ENCODE measurements around the gene TCF7L2. TPM values are rescaled to one million over a fixed set of nuclear protein-coding genes. Genes with fewer than 3 reads are reported as not detected.

TCF7L2 gene
- total RNA-seq, 1 experiment from 2014 or later: 14.8 TPM

GRCh38 chr10:112979927-112980326 is 29.9 kb downstream of the TCF7L2 start:
- no peaks in the 10 kb centered on the region; the same call in 1 of the 2 replicates for H3K79me2 ChIP-seq (ENCODE audit: low read depth)
- POLR2A ChIA-PET (ENCODE audit: unreplicated experiment): no interaction called here
- CTCF ChIA-PET: no interaction called here
- H4K20me1 ChIP-seq (ENCODE audit: insufficient read depth): no peaks in the 10 kb centered on the region
- no peaks in the 10 kb centered on the region for H3K27me3 ChIP-seq (ENCODE audit: insufficient read depth, low read depth)
- no peak for TF ChIP-seq EZH2 (IDR thresholded peaks at IDR 0.05; ENCODE audit: low read depth)
- TF ChIP-seq CTCF (conservative IDR thresholded peaks at IDR 0.05): no peak
- H3K4me2 ChIP-seq: no peak overlapping the region
- H3K27ac ChIP-seq: no peak overlapping the region
- no peak for DNase-seq
- no peaks in the 10 kb centered on the region for H3K36me3 ChIP-seq (ENCODE audit: low read depth)
- H3K9me2 ChIP-seq (ENCODE audit: insufficient read depth): no peaks in the 10 kb centered on the region
- no peaks in the 10 kb centered on the region for H3K9me3 ChIP-seq (ENCODE audit: insufficient read depth, low read depth)
- intact Hi-C loops (cut with micrococcal nuclease; ENCODE audit: unreplicated experiment): no loop called here
- H3K4me3 ChIP-seq: no peak overlapping the region
- no TSS peak for BruUV-seq (replicated peaks)
- no peaks in the 10 kb centered on the region for H3K4me1 ChIP-seq (replicated peaks; ENCODE audit: insufficient read depth)
- H2AFZ ChIP-seq: no peak overlapping the region
- H3F3A ChIP-seq (ENCODE audit: insufficient read depth, low read depth): no peaks in the 10 kb centered on the region

GRCh38 chr10:112980937-112981336 is 30.9 kb downstream of the TCF7L2 start:
- CTCF ChIA-PET: no interaction called here
- no peak overlapping the region for H3K4me2 ChIP-seq
- no peak overlapping the region for H3K4me3 ChIP-seq
- POLR2A ChIA-PET (ENCODE audit: unreplicated experiment): no interaction called here
- H3K9me3 ChIP-seq (ENCODE audit: insufficient read depth, low read depth): no peaks in the 10 kb centered on the region
- no peaks in the 10 kb centered on the region; the same call in 1 of the 2 replicates for H3K79me2 ChIP-seq (ENCODE audit: low read depth)
- H4K20me1 ChIP-seq (ENCODE audit: insufficient read depth): no peaks in the 10 kb centered on the region
- no peak overlapping the region for H2AFZ ChIP-seq
- H3K9me2 ChIP-seq (ENCODE audit: insufficient read depth): no peaks in the 10 kb centered on the region
- no peak overlapping the region for H3K27ac ChIP-seq
- H3F3A ChIP-seq (ENCODE audit: insufficient read depth, low read depth): no peaks in the 10 kb centered on the region
- no peaks in the 10 kb centered on the region for H3K27me3 ChIP-seq (ENCODE audit: insufficient read depth, low read depth)
- no peaks in the 10 kb centered on the region for H3K36me3 ChIP-seq (ENCODE audit: low read depth)
- TF ChIP-seq CTCF (conservative IDR thresholded peaks at IDR 0.05) (no peak), EZH2 (IDR thresholded peaks at IDR 0.05; ENCODE audit: low read depth) (no peak)
- BruUV-seq (replicated peaks): no TSS peak
- intact Hi-C loops (cut with micrococcal nuclease; ENCODE audit: unreplicated experiment): no loop called here
- H3K4me1 ChIP-seq (replicated peaks; ENCODE audit: insufficient read depth): no peaks in the 10 kb centered on the region
- DNase-seq: no peak

- H3K4me3 ChIP-seq: no peak overlapping the region
- H2AFZ ChIP-seq: no peak overlapping the region
- no peaks in the 10 kb centered on the region for H3K9me3 ChIP-seq (ENCODE audit: insufficient read depth, low read depth)
- BruUV-seq (replicated peaks): no TSS peak
- ChIA-PET POLR2A (ENCODE audit: unreplicated experiment) (no interaction called here), CTCF (no interaction called here)
- no peaks in the 10 kb centered on the region for H3K4me1 ChIP-seq (replicated peaks; ENCODE audit: insufficient read depth)
- H3K36me3 ChIP-seq (ENCODE audit: low read depth): no peaks in the 10 kb centered on the region
- H3F3A ChIP-seq (ENCODE audit: insufficient read depth, low read depth): no peaks in the 10 kb centered on the region
- TF ChIP-seq CTCF (conservative IDR thresholded peaks at IDR 0.05) (no peak), EZH2 (IDR thresholded peaks at IDR 0.05; ENCODE audit: low read depth) (no peak)
- H3K9me2 ChIP-seq (ENCODE audit: insufficient read depth): no peaks in the 10 kb centered on the region
- H4K20me1 ChIP-seq (ENCODE audit: insufficient read depth): no peaks in the 10 kb centered on the region
- no peak overlapping the region for H3K27ac ChIP-seq
- intact Hi-C loops (cut with micrococcal nuclease; ENCODE audit: unreplicated experiment): no loop called here
- H3K27me3 ChIP-seq (ENCODE audit: insufficient read depth, low read depth): no peaks in the 10 kb centered on the region
- no peak overlapping the region for H3K4me2 ChIP-seq
- H3K79me2 ChIP-seq (ENCODE audit: low read depth): no peaks in the 10 kb centered on the region; the same call in 1 of the 2 replicates
- no peak for DNase-seq
Observed at GRCh38 chr10:112981553-112981952, 31.5 kb downstream of the TCF7L2 start.
